ENCODE results near the gene GLRA3.

- TF ChIP-seq FOXM1 (IDR thresholded peaks at IDR 0.05; ENCODE audit: borderline replicate concordance, low read depth) (no peak), NFIC (IDR thresholded peaks at IDR 0.05) (no peak), TEAD4 (IDR thresholded peaks at IDR 0.05) (no peak), MAX (IDR thresholded peaks at IDR 0.05) (no peak), CEBPB (IDR thresholded peaks at IDR 0.05) (no peak), REST (IDR thresholded peaks at IDR 0.05; ENCODE audit: low read depth) (no peak), YY1 (IDR thresholded peaks at IDR 0.05; ENCODE audit: low read depth) (no peak), EP300 (IDR thresholded peaks at IDR 0.05; ENCODE audit: borderline replicate concordance) (no peak), TAF1 (IDR thresholded peaks at IDR 0.05; ENCODE audit: low read depth) (no peak), RAD21 (IDR thresholded peaks at IDR 0.05; ENCODE audit: low read depth) (no peak), USF1 (IDR thresholded peaks at IDR 0.05) (no peak), CREB1 (IDR thresholded peaks at IDR 0.05; ENCODE audit: low read depth) (no peak), EGR1 (IDR thresholded peaks at IDR 0.05) (no peak)
These were observed 202.6 kb downstream of the GLRA3 start for GRCh38 chr4:174626342-174627008.

Data from Ishikawa (cell line).